HEK293T (cell line): ENCODE data around the gene DPEP3.

Experiments
- CTCF ChIA-PET: fragments of 350-600 bp; formaldehyde crosslinking; extraction: SDS; loops from one replicate; lab custom pipeline; 2021; ENCODE audit warnings: antibody characterized with exemption, inconsistent platforms; lab: Yijun Ruan, JAX
- POLR2A ChIA-PET: fragments of 350-600 bp; formaldehyde crosslinking; extraction: SDS; loops from one replicate; lab custom pipeline; 2020; ENCODE audit warnings: antibody characterized with exemption, inconsistent platforms; lab: Yijun Ruan, JAX
- DNase-seq: peaks from one replicate; pipeline ENCODE4 v3.0.0; 2012; ENCODE audit warnings: mixed read lengths; ENCODE audit errors: extremely low spot score
- ARNT ChIP-seq: fragments of 450-650 bp; IDR thresholded peaks from 2 replicates; pipeline ENCODE4 v1.6.1; 2017; ENCODE audit warnings: mild to moderate bottlenecking
- BHLHE40 ChIP-seq: fragments of 450-650 bp; IDR thresholded peaks from 2 replicates; pipeline ENCODE4 v1.6.1; 2016; ENCODE audit warnings: mild to moderate bottlenecking, moderate library complexity, borderline replicate concordance
- CTBP1 ChIP-seq: fragments of 450-650 bp; IDR thresholded peaks from 2 replicates; pipeline ENCODE4 v1.6.1; 2016; ENCODE audit warnings: borderline replicate concordance
- ELF4 ChIP-seq: fragments of 450-650 bp; IDR thresholded peaks from 2 replicates; pipeline ENCODE4 v1.6.1; 2017; ENCODE audit warnings: antibody characterized with exemption
- FOXA1 ChIP-seq: fragments of 450-650 bp; IDR thresholded peaks from 2 replicates; pipeline ENCODE4 v1.6.1; 2016; ENCODE audit warnings: mild to moderate bottlenecking
- FOXK2 ChIP-seq: fragments of 450-650 bp; IDR thresholded peaks from 2 replicates; pipeline ENCODE4 v1.6.1; 2016; ENCODE audit warnings: mild to moderate bottlenecking
- FOXM1 ChIP-seq: fragments of 450-650 bp; IDR thresholded peaks from 2 replicates; pipeline ENCODE4 v1.6.1; 2017; ENCODE audit warnings: mild to moderate bottlenecking, borderline replicate concordance
- HDGF ChIP-seq: fragments of 450-650 bp; IDR thresholded peaks from 2 replicates; pipeline ENCODE4 v1.6.1; 2017; ENCODE audit warnings: antibody characterized with exemption, borderline replicate concordance
- L3MBTL2 ChIP-seq: fragments of 450-650 bp; conservative IDR thresholded peaks from 2 replicates; pipeline ENCODE4 v1.6.1; 2016; ENCODE audit warnings: mild to moderate bottlenecking
- LEF1 ChIP-seq: fragments of 450-650 bp; IDR thresholded peaks from 2 replicates; pipeline ENCODE4 v1.6.1; 2017; ENCODE audit warnings: mild to moderate bottlenecking, borderline replicate concordance
- NFRKB ChIP-seq: fragments of 450-650 bp; IDR thresholded peaks from 2 replicates; pipeline ENCODE4 v1.6.1; 2016; ENCODE audit warnings: mild to moderate bottlenecking, moderate library complexity
- PKNOX1 ChIP-seq: fragments of 450-650 bp; IDR thresholded peaks from 2 replicates; pipeline ENCODE4 v1.6.1; 2016
- SP1 ChIP-seq: fragments of 450-650 bp; IDR thresholded peaks from 2 replicates; pipeline ENCODE4 v1.6.1; 2017
- SUZ12 ChIP-seq: fragments of 450-650 bp; IDR thresholded peaks from 2 replicates; pipeline ENCODE4 v1.6.1; 2016; ENCODE audit warnings: mild to moderate bottlenecking
- TARDBP ChIP-seq: fragments of 450-650 bp; IDR thresholded peaks from 2 replicates; pipeline ENCODE4 v1.6.1; 2016
- ZNF384 ChIP-seq: fragments of 450-650 bp; IDR thresholded peaks from 2 replicates; pipeline ENCODE4 v1.6.1; 2016

The DPEP3 gene

GRCh38 chr16:67935101-67935401, 45.2 kb downstream of the DPEP3 start:
- ChIA-PET CTCF (interaction anchor here (1.4 kb wide), 1 partner anchor 414 kb away, joined by 3 read pairs; no protein-coding TSS in a partner anchor), POLR2A (interaction anchor here (0.9 to 2.4 kb wide), 17 partner anchors 9 to 268 kb away, joined by 3 to 12 read pairs (median 4); partner anchors contain the start of genes C16orf86, ENKD1, LCAT and NUTF2)
- TF ChIP-seq PKNOX1 (no peak), CTBP1 (no peak), SUZ12 (no peak), FOXK2 (no peak), BHLHE40 (no peak), FOXM1 (no peak), ZNF384 (no peak), HDGF (no peak), FOXA1 (no peak)
- DNase-seq, result no peak

- DNase-seq, result no peak
- ChIA-PET POLR2A (interaction anchor here (1.0 to 2.4 kb wide), 5 partner anchors 9 to 268 kb away, joined by 3 to 12 read pairs (median 5); partner anchors contain the start of genes C16orf86, ENKD1 and PSKH1), CTCF (interaction anchor here (1.3 to 1.4 kb wide), 2 partner anchors 50 to 414 kb away, joined by 3 to 7 read pairs; no protein-coding TSS in a partner anchor)
- TF ChIP-seq BHLHE40 (no peak), SP1 (no peak), LEF1 (no peak), ELF4 (no peak), FOXA1 (no peak), TARDBP (no peak), HDGF (no peak), ZNF384 (no peak), L3MBTL2 (no peak), FOXK2 (no peak), PKNOX1 (no peak), SUZ12 (no peak), ARNT (no peak), CTBP1 (no peak), NFRKB (no peak), FOXM1 (no peak)
Measured at GRCh38 chr16:67934306-67935100, 45.8 kb downstream of the DPEP3 start.

- CTCF ChIA-PET, result interaction anchor here (1.3 kb wide), 1 partner anchor 50 kb away, joined by 7 read pairs; no protein-coding TSS in a partner anchor
- POLR2A ChIA-PET, result interaction anchor here (1.6 to 2.4 kb wide), 2 partner anchors 8 to 41 kb away, joined by 4 to 12 read pairs; partner anchors contain the start of gene PSKH1
- no peak for DNase-seq
- no peak for TF ChIP-seq CTBP1
- TF ChIP-seq ELF4, result no peak
- no peak for TF ChIP-seq FOXM1
- TF ChIP-seq SUZ12, result no peak
- no peak for TF ChIP-seq FOXA1
- TF ChIP-seq LEF1, result no peak
- TF ChIP-seq SP1, result no peak
- no peak for TF ChIP-seq ARNT
- no peak for TF ChIP-seq NFRKB
- TF ChIP-seq BHLHE40, result no peak
Measured at GRCh38 chr16:67933805-67934204, 46.5 kb downstream of the DPEP3 start.

GRCh38 chr16:67932462-67932840, 47.8 kb downstream of the DPEP3 start:
- no peak for TF ChIP-seq FOXA1
- no peak for TF ChIP-seq FOXK2
- TF ChIP-seq SUZ12, result no peak
- TF ChIP-seq HDGF, result no peak
- TF ChIP-seq ELF4, result no peak
- TF ChIP-seq PKNOX1, result no peak
- no peak for TF ChIP-seq ZNF384
- no peak for TF ChIP-seq FOXM1
- TF ChIP-seq LEF1, result no peak
- no peak for TF ChIP-seq L3MBTL2
- TF ChIP-seq SP1, result no peak
- TF ChIP-seq ARNT, result no peak
- TF ChIP-seq TARDBP, result no peak
- TF ChIP-seq BHLHE40, result no peak
- TF ChIP-seq NFRKB, result no peak
- TF ChIP-seq CTBP1, result no peak
- ChIA-PET CTCF (no interaction called here), POLR2A (interaction anchor here (0.6 to 0.8 kb wide), 2 partner anchors 50 to 266 kb away, joined by 3 read pairs; partner anchors contain the start of genes C16orf86 and ENKD1)
- DNase-seq, result no peak

- DNase-seq, result no peak
- ChIA-PET CTCF (interaction anchor here (0.5 to 1.7 kb wide), 2 partner anchors 48 to 115 kb away, joined by 4 to 5 read pairs; no protein-coding TSS in a partner anchor), POLR2A (interaction anchor here (1.1 kb wide), 1 partner anchor 15 kb away, joined by 3 read pairs; no protein-coding TSS in a partner anchor)
- no peak for TF ChIP-seq CTBP1
- TF ChIP-seq ZNF384, result no peak
- TF ChIP-seq SP1, result no peak
- no peak for TF ChIP-seq PKNOX1
- no peak for TF ChIP-seq FOXA1
- no peak for TF ChIP-seq LEF1
Measured at GRCh38 chr16:67931712-67932461, 48.4 kb downstream of the DPEP3 start, which contains the start of gene CTRL. Gene CTRL (minus strand): TSS chr16:67931862. CDS start chr16:67931852, 10 bp downstream.
